Measurements from ENCODE around the gene YKT6. TPM values are rescaled to one million over a fixed set of nuclear protein-coding genes. Genes with fewer than 3 reads are reported as not detected.

Gene YKT6
- total and polyA plus RNA-seq, 2 of the 8 experiments (the other 6 are each of a cell fraction or from before 2014, with no cell fraction given): 75.3 to 103 TPM

- TF ChIP-seq USF2 (IDR thresholded peaks at IDR 0.05; ENCODE audit: low read length) (no peak), MAX (IDR thresholded peaks at IDR 0.05) (no peak), SIN3A (conservative IDR thresholded peaks at IDR 0.05 in 1 of 2, IDR thresholded peaks at IDR 0.05 in 1 of 2; ENCODE audit: low read depth in 1 of 2, low read length in 2 of 2) (no peak), JUN (IDR thresholded peaks at IDR 0.05; ENCODE audit: low read depth, low read length) (no peak), BRCA1 (IDR thresholded peaks at IDR 0.05; ENCODE audit: low read depth, low read length) (no peak)
Measured at GRCh38 chr7:44235582-44236332, 35.0 kb downstream of the YKT6 start (continued).

All from H1 (cell line).